Activated CD4-positive, alpha-beta T cell treated with anti-CD3 and anti-CD28 coated beads, Interleukin-2, amount 10 ng/mL, durations not matched to agents 24 days and 14 days (primary cell): ENCODE results near the gene TBC1D9. TPM values are rescaled to one million over a fixed set of nuclear protein-coding genes. Genes with fewer than 3 reads are reported as not detected.
"Not testable (repeated sequence)": the region's sequence is repeated elsewhere in the genome, so short reads cannot be mapped to it uniquely, and the experiment has no call there.

Source experiments
- DNase-seq: peaks from one replicate; pipeline ENCODE4 v3.0.0; 2022
- H3K27ac Mint-ChIP-seq: one replicate; pipeline ENCODE4 v1.8.0; 2022; ENCODE audit warnings: mild to moderate bottlenecking, mixed read lengths
- H3K27me3 Mint-ChIP-seq: one replicate; pipeline ENCODE4 v1.8.0; 2022; ENCODE audit warnings: mixed read lengths
- H3K36me3 Mint-ChIP-seq: one replicate; pipeline ENCODE4 v1.8.0; 2022; ENCODE audit warnings: low read depth, mild to moderate bottlenecking, mixed read lengths
- H3K4me1 Mint-ChIP-seq: one replicate; pipeline ENCODE4 v1.8.0; 2021; ENCODE audit warnings: mixed read lengths
- H3K4me3 Mint-ChIP-seq: one replicate; pipeline ENCODE4 v1.8.0; 2022; ENCODE audit warnings: mild to moderate bottlenecking, moderate library complexity, mixed read lengths
- H3K9me3 Mint-ChIP-seq: one replicate; pipeline ENCODE4 v1.8.0; 2021; ENCODE audit warnings: mixed read lengths
- intact Hi-C: fragments of 100-400 bp; cut with micrococcal nuclease; formaldehyde crosslinking; loops from one replicate; pipeline ENCODE4 v1.15.1; 2023
- total RNA-seq: library from RNA; stranded (reverse); gene quantifications from 2 replicates; pipeline ENCODE4 v1.2.3, GENCODE V29; 2022

Gene TBC1D9
- total RNA-seq, 1 donor from 2014 or later = not detected

- Mint-ChIP-seq H3K4me3 (no peak overlapping the region), H3K36me3 (no peaks in the 10 kb centered on the region), H3K9me3 (no peaks in the 10 kb centered on the region), H3K27me3 (no peaks in the 10 kb centered on the region), H3K27ac (no peak overlapping the region), H3K4me1 (no peaks in the 10 kb centered on the region)
- intact Hi-C loops = no loop called here
- DNase-seq = no peak
Measured at GRCh38 chr4:140774956-140775355, 18.8 kb upstream of the TBC1D9 start.

GRCh38 chr4:140774510-140774909 is 18.3 kb upstream of the TBC1D9 start:
- intact Hi-C loops = no loop called here
- Mint-ChIP-seq H3K36me3 (no peaks in the 10 kb centered on the region), H3K4me3 (no peak overlapping the region), H3K9me3 (no peaks in the 10 kb centered on the region), H3K4me1 (no peaks in the 10 kb centered on the region), H3K27me3 (no peaks in the 10 kb centered on the region), H3K27ac (no peak overlapping the region)
- DNase-seq = no peak

- H3K4me3 Mint-ChIP-seq = no peak overlapping the region
- intact Hi-C loops = no loop called here
- H3K36me3 Mint-ChIP-seq = no peaks in the 10 kb centered on the region
- no peak for DNase-seq
- no peaks in the 10 kb centered on the region for H3K9me3 Mint-ChIP-seq
- H3K4me1 Mint-ChIP-seq = no peaks in the 10 kb centered on the region
- H3K27me3 Mint-ChIP-seq = peaks cover 15% of the 10 kb centered on the region
- no peak overlapping the region for H3K27ac Mint-ChIP-seq
Measured at GRCh38 chr4:140769209-140769608, 13.0 kb upstream of the TBC1D9 start.

GRCh38 chr4:140764785-140765392 is 8.7 kb upstream of the TBC1D9 start:
- no peaks in the 10 kb centered on the region for H3K4me1 Mint-ChIP-seq
- H3K9me3 Mint-ChIP-seq = no peaks in the 10 kb centered on the region
- H3K27ac Mint-ChIP-seq = no peak overlapping the region
- H3K36me3 Mint-ChIP-seq = no peaks in the 10 kb centered on the region
- no peak overlapping the region for H3K4me3 Mint-ChIP-seq
- no peak for DNase-seq
- intact Hi-C loops = no loop called here
- peaks cover 26% of the 10 kb centered on the region for H3K27me3 Mint-ChIP-seq

GRCh38 chr4:140762202-140762601 is 6.0 kb upstream of the TBC1D9 start:
- intact Hi-C loops = no loop called here
- Mint-ChIP-seq H3K27ac (no peak overlapping the region), H3K4me3 (no peak overlapping the region), H3K4me1 (no peaks in the 10 kb centered on the region), H3K36me3 (no peaks in the 10 kb centered on the region), H3K27me3 (peaks cover 41% of the 10 kb centered on the region), H3K9me3 (no peaks in the 10 kb centered on the region)
- no peak for DNase-seq

GRCh38 chr4:140757232-140757630 is 1.0 kb upstream of the TBC1D9 start:
- Mint-ChIP-seq H3K4me3 (no peak overlapping the region), H3K27me3 (peaks cover 56% of the 10 kb centered on the region), H3K4me1 (no peaks in the 10 kb centered on the region), H3K36me3 (no peaks in the 10 kb centered on the region), H3K9me3 (no peaks in the 10 kb centered on the region), H3K27ac (no peak overlapping the region)
- intact Hi-C loops = no loop called here
- DNase-seq = no peak

GRCh38 chr4:140755774-140756318 is 339 bp downstream of the TBC1D9 start:
- H3K27me3 Mint-ChIP-seq = peaks cover 59% of the 10 kb centered on the region
- H3K27ac Mint-ChIP-seq = no peak overlapping the region
- no peaks in the 10 kb centered on the region for H3K36me3 Mint-ChIP-seq
- no peaks in the 10 kb centered on the region for H3K9me3 Mint-ChIP-seq
- H3K4me1 Mint-ChIP-seq = no peaks in the 10 kb centered on the region
- DNase-seq = peak; percentile 66
- H3K4me3 Mint-ChIP-seq = peak overlapping the region; percentile 27
- intact Hi-C loops = no loop called here

- intact Hi-C loops = no loop called here
- H3K4me1 Mint-ChIP-seq = no peaks in the 10 kb centered on the region
Measured at GRCh38 chr4:140754918-140755773, 1.0 kb downstream of the TBC1D9 start.

GRCh38 chr4:140753329-140753728 is 2.9 kb downstream of the TBC1D9 start:
- DNase-seq = no peak
- H3K27ac Mint-ChIP-seq = no peak overlapping the region
- peaks cover 58% of the 10 kb centered on the region for H3K27me3 Mint-ChIP-seq
- no peaks in the 10 kb centered on the region for H3K9me3 Mint-ChIP-seq
- no peak overlapping the region for H3K4me3 Mint-ChIP-seq
- intact Hi-C loops = no loop called here
- H3K36me3 Mint-ChIP-seq = no peaks in the 10 kb centered on the region
- no peaks in the 10 kb centered on the region for H3K4me1 Mint-ChIP-seq

More at GRCh38 chr4:140754918-140755773, 1.0 kb downstream of the TBC1D9 start:
- no peak overlapping the region for H3K27ac Mint-ChIP-seq
- H3K4me3 Mint-ChIP-seq = peak overlapping the region; percentile 27
- H3K36me3 Mint-ChIP-seq = no peaks in the 10 kb centered on the region
- DNase-seq = no peak
- H3K27me3 Mint-ChIP-seq = peaks cover 59% of the 10 kb centered on the region
- no peaks in the 10 kb centered on the region for H3K9me3 Mint-ChIP-seq

- H3K4me3 Mint-ChIP-seq = no peak overlapping the region
- no peak overlapping the region for H3K27ac Mint-ChIP-seq
Measured at GRCh38 chr4:140752291-140753068, 3.7 kb downstream of the TBC1D9 start.

GRCh38 chr4:140750470-140750869 is 5.7 kb downstream of the TBC1D9 start:
- H3K27ac Mint-ChIP-seq = no peak overlapping the region
- no peak overlapping the region for H3K4me3 Mint-ChIP-seq
- H3K4me1 Mint-ChIP-seq = no peaks in the 10 kb centered on the region
- peaks cover 40% of the 10 kb centered on the region for H3K27me3 Mint-ChIP-seq
- no peak for DNase-seq
- intact Hi-C loops = no loop called here
- H3K9me3 Mint-ChIP-seq = no peaks in the 10 kb centered on the region
- no peaks in the 10 kb centered on the region for H3K36me3 Mint-ChIP-seq

More at GRCh38 chr4:140752291-140753068, 3.7 kb downstream of the TBC1D9 start:
- Mint-ChIP-seq H3K4me1 (no peaks in the 10 kb centered on the region), H3K27me3 (peaks cover 52% of the 10 kb centered on the region), H3K9me3 (no peaks in the 10 kb centered on the region), H3K36me3 (no peaks in the 10 kb centered on the region)
- intact Hi-C loops = no loop called here
- no peak for DNase-seq

GRCh38 chr4:140748171-140748570 is 8.0 kb downstream of the TBC1D9 start:
- no peak overlapping the region for H3K4me3 Mint-ChIP-seq
- H3K9me3 Mint-ChIP-seq = no peaks in the 10 kb centered on the region
- DNase-seq = no peak

GRCh38 chr4:140746546-140746945 is 9.6 kb downstream of the TBC1D9 start:
- H3K9me3 Mint-ChIP-seq, DNase-seq, H3K4me1 Mint-ChIP-seq, H3K4me3 Mint-ChIP-seq, H3K27ac Mint-ChIP-seq, H3K36me3 Mint-ChIP-seq, intact Hi-C loops: not testable (repeated sequence)
- H3K27me3 Mint-ChIP-seq = peaks cover 14% of the 10 kb centered on the region

More at GRCh38 chr4:140748171-140748570, 8.0 kb downstream of the TBC1D9 start:
- Mint-ChIP-seq H3K4me1 (no peaks in the 10 kb centered on the region), H3K27ac (no peak overlapping the region), H3K36me3 (no peaks in the 10 kb centered on the region), H3K27me3 (peaks cover 25% of the 10 kb centered on the region)
- intact Hi-C loops = no loop called here

- Mint-ChIP-seq H3K27ac (no peak overlapping the region), H3K27me3 (peaks cover 13% of the 10 kb centered on the region), H3K9me3 (no peaks in the 10 kb centered on the region), H3K36me3 (no peaks in the 10 kb centered on the region), H3K4me3 (no peak overlapping the region), H3K4me1 (peaks cover 4% of the 10 kb centered on the region)
- no peak for DNase-seq
- intact Hi-C loops = no loop called here
Measured at GRCh38 chr4:140744421-140744820, 11.8 kb downstream of the TBC1D9 start.
